ENCODE data around the gene ATXN3.

ATXN3 gene

DNA sequence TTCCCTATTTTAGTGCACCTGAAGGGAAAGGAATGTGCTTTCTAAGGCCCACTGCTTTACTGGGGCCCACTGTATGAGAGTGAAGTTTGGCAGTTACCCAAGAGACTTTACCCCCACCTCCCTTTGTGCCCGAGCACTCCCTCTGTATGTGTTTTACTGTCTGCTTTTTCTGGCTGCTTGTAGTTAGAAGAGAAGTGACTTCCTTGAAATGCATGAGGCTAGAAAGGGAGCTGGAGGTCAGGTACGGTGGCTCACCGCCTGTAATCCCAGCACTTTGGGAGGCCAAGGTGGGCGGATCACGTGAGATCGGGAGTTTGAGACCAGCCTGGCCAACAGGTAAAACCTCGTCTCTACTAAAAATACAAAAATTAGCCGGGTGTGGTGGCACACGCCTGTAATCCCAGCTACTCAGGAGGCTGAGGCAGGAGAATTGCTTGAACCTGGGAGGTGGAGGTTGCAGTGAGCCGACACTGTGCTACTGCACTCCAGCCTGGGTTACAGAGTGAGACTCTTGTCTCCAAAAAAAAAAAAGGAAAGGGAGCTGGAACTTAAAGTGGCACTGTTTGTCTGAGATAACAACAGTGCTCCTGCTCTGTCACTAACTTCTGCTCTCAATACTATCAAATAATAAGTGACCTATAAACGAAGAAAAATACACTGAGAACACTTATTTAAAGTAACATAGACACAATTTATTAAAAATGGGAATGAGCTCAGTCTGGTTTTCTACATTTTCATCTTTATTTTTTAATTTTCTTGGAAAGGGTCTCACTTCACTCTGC lies 72.3 kb downstream of the ATXN3 start:
- H3K4me3 ChIP-seq (replicated peaks; ENCODE audit: low read depth, low read length): no peak overlapping the region
- no peak for DNase-seq (ENCODE audit: extremely low read depth, low read depth)
- TF ChIP-seq, protein P1, sequence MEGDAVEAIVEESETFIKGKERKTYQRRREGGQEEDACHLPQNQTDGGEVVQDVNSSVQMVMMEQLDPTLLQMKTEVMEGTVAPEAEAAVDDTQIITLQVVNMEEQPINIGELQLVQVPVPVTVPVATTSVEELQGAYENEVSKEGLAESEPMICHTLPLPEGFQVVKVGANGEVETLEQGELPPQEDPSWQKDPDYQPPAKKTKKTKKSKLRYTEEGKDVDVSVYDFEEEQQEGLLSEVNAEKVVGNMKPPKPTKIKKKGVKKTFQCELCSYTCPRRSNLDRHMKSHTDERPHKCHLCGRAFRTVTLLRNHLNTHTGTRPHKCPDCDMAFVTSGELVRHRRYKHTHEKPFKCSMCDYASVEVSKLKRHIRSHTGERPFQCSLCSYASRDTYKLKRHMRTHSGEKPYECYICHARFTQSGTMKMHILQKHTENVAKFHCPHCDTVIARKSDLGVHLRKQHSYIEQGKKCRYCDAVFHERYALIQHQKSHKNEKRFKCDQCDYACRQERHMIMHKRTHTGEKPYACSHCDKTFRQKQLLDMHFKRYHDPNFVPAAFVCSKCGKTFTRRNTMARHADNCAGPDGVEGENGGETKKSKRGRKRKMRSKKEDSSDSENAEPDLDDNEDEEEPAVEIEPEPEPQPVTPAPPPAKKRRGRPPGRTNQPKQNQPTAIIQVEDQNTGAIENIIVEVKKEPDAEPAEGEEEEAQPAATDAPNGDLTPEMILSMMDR (IDR thresholded peaks at IDR 0.05; ENCODE audit: low read depth, low read length, missing control alignments): no peak

DNA sequence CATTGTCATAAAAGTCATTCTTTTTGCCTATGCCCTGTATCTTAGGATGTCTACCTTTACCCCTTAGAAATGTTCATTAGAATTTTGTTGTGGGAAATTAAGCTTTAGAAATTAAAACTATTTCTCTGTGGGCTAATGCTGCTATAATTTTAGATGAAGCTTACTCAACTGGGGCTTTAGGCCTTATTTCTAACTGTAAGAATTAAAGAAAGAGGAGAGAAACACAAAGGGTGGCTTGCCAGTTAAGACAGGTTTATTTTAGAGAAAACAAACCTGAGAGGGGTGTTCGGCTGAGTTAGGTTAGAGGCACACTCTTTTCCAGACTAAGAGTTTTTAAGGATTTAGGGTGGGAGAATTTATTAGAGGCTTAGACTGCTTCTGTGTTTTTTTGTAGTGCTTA lies 72.9 kb downstream of the ATXN3 start:
- H3K4me3 ChIP-seq (replicated peaks; ENCODE audit: low read depth, low read length): no peak overlapping the region
- TF ChIP-seq, protein P1 (IDR thresholded peaks at IDR 0.05; ENCODE audit: low read depth, low read length, missing control alignments): no peak
- DNase-seq (ENCODE audit: extremely low read depth, low read depth): no peak

DNA sequence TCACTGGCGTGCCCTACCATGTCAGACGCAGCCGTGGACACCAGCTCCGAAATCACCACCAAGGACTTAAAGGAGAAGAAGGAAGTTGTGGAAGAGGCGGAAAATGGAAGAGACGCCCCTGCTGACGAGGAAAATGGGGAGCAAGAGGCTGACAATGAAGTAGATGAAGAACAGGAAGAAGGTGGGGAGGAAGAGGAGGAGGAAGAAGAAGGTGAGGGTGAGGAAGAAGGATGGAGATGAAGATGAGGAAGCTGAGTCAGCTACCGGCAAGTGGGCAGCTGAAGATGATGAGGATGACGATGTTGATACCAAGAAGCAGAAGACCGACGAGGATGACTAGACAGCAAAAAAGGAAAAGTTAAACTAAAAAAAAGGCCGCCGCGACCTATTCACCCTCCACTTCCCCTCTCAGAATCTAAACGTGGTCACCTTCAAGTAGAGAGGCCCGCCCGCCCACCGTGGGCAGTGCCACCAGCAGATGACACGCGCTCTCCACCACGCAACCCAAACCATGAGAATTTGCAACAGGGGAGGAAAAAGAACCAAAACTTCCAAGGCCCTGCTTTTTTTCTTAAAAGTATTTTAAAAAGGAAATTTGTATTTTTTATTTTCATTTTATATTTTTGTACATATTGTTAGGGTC lies 79.7 kb downstream of the ATXN3 start:
- TF ChIP-seq, protein P1 (IDR thresholded peaks at IDR 0.05; ENCODE audit: low read depth, low read length, missing control alignments): no peak
- no peak for DNase-seq (ENCODE audit: extremely low read depth, low read depth)

DNA sequence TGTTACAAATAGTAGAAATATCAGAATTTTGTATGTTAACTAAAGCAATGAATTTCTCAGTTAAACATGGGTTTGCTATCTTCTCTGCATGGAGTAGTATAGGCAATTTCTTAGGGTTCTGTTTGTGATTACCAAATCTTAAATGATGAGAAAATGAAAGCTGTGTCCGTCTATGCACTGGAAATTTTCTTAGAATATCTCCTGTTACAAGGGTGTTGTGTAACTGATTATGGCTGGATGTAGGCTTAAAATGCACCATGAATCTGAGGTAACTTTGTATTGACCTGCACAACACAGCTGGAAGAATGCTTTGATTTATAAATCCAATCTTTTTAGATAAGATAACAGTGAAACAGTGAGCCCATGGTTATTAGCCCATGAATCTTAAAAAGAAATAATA lies 84.3 kb downstream of the ATXN3 start:
- no peak overlapping the region for H3K4me3 ChIP-seq (replicated peaks; ENCODE audit: low read depth, low read length)
- TF ChIP-seq, protein P1 (IDR thresholded peaks at IDR 0.05; ENCODE audit: low read depth, low read length, missing control alignments): no peak
- DNase-seq (ENCODE audit: extremely low read depth, low read depth): no peak

More for the DNA sequence above, 79.7 kb downstream of the ATXN3 start:
- no peak overlapping the region for H3K4me3 ChIP-seq (replicated peaks; ENCODE audit: low read depth, low read length)

DNA sequence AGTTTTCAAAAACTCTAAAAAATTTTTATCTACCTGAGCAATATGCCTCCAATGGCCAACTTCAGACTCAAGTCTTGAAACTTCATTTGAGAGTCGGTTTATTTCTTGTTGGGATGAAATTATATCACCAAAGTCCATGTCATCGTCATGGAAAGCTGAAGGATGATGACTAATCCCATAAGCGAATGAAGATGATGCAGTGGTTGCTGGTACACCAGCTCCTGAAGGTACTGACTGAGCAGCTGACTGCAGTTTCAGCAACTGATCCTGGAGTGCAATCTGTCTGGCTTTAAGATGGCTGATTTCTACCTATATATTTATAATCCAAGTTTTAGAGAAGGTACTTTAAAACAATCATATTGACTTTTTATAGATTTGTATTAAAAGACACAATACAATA lies 84.9 kb downstream of the ATXN3 start:
- DNase-seq (ENCODE audit: extremely low read depth, low read depth): no peak
- TF ChIP-seq, protein P1 (IDR thresholded peaks at IDR 0.05; ENCODE audit: low read depth, low read length, missing control alignments): no peak
- H3K4me3 ChIP-seq (replicated peaks; ENCODE audit: low read depth, low read length): no peak overlapping the region

DNA sequence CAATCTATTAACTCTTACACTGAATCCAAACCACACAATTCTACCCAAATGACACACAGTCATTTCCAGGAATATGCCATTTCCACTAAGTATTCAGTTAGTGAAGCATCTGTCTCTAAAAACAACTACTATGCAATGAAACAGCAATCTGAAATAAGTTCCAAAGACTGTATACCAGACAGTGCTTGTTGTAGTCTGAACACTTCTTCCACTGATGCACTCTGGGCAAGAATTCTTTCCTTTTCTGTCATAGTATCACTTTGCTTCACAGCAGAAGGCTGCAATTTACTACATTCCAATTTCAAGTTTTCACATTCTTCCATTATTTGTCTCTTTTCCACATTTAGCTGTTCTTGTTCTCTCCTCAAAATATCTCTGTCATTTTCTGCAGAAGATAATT lies 92.3 kb downstream of the ATXN3 start:
- DNase-seq (ENCODE audit: extremely low read depth, low read depth): no peak
- no peak overlapping the region for H3K4me3 ChIP-seq (replicated peaks; ENCODE audit: low read depth, low read length)
- TF ChIP-seq, protein P1 (IDR thresholded peaks at IDR 0.05; ENCODE audit: low read depth, low read length, missing control alignments): no peak

Data from HFF-Myc (cell line).